ENCODE results near the gene RAD51D.

DNA sequence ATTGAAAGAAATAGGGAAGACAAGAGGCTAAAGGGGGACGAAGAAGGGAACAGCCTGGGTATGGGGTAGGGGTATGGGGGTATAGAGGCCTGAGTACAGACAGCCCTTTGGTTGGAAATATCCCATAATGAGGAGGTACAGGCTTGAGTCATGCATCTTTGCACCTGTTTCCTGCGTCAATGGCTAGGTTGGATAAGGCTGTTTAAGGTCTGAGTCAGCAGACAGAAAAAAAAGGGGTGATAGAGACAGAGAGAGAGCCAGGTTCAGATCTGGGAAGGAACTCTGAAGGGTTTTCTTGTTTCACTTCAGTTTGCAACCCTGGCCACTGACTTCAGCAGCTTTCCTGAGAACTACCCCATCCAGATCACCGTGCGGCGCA lies 10.3 kb upstream of the RAD51D start:
- TF ChIP-seq CTCF (IDR thresholded peaks at IDR 0.05) (no peak), POLR2A (IDR thresholded peaks at IDR 0.05) (no peak)

Data from heart left ventricle (tissue), 13 donors.